Measurements from ENCODE around the gene MRAS. TPM values are rescaled to one million over a fixed set of nuclear protein-coding genes. Genes with fewer than 3 reads are reported as not detected.
"Not testable (repeated sequence)": the region's sequence is repeated elsewhere in the genome, so short reads cannot be mapped to it uniquely, and the experiment has no call there.

The MRAS gene
- total RNA-seq, 1 donor from 2014 or later: 7.7 TPM

DNA sequence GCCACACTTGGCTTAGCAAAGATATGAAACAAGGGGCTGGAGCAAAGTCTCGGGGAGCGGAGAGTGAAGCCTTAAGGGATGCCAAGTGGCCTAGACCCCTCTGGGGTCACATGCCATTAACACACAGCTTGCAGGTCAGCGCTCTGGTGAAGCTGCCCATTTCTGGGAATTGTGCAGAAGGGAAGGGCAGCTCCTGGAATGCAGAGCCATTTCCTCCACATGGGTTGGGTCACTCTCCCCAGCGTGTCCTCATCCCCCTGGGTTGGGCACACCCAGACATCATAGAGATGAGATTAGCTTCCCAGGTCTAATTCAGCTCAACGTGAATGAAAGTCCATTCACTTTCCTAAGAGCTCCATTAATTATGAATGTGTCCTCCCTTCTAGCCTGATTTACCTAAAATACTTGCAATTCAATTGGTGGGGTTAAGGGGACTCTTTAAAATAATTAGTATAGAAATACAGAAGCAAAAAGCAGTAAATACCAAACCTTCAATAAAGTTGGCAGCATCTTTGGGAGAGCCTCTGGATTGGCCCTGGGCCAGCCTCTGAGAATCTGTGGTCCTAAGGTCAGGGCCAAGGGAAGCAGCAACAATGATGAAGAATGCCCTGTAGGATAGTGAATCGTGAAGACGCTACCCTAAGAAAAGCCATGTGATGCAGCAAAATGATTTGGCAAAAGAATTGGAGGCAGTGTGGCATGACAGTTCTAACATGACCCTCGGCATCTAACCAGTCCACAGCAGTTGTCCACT is 17.8 kb downstream of the MRAS start:
- no peak for DNase-seq (ENCODE audit: low read depth, low spot score)

- no peak for DNase-seq (ENCODE audit: low read depth, low spot score)
These were observed 19.0 kb downstream of the MRAS start for GRCh38 chr3:138367326-138367850.

DNA sequence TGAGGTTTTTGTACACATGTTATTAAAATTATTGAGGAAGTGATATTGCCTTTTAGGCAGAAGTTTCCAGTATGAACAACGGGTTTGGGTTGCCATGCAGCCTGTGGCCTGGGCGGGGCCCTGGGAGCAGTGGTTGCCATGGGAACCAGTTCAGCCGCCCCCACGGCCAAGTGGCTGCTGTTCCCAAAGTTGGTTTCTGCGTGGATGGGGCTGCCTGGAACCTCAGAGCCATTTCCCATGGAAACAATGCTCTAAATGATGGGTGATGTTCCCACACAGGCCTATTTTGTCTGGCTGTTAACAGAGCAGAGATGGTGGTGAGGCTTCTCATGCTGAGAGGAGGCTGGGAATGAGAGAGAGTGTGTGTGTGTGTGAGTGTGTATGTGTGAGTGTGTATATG is 19.5 kb downstream of the MRAS start:
- no peak for DNase-seq (ENCODE audit: low read depth, low spot score)

- DNase-seq (ENCODE audit: low read depth, low spot score): no peak
These were observed 20.9 kb downstream of the MRAS start for GRCh38 chr3:138369151-138369900.

DNA sequence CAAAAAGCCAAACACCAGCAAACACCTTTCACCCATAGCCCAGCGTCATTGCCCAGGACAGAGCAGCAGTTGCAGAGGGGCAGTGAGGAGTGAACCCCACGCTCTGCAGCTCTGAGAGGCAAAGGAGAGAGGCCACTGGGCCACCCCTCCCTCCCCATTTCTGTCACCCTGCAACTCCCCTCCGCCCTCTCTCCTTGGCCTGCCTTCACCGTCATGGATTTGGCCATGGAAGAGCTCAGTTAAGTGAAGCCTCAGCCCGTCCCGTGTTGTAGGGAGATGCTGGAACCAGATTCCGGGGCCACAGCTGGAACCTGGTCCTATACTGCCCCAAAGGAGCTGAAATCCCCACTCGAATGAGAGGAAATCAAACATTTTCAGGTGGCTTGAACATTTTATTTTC is 21.9 kb downstream of the MRAS start:
- DNase-seq (ENCODE audit: low read depth, low spot score): no peak

DNA sequence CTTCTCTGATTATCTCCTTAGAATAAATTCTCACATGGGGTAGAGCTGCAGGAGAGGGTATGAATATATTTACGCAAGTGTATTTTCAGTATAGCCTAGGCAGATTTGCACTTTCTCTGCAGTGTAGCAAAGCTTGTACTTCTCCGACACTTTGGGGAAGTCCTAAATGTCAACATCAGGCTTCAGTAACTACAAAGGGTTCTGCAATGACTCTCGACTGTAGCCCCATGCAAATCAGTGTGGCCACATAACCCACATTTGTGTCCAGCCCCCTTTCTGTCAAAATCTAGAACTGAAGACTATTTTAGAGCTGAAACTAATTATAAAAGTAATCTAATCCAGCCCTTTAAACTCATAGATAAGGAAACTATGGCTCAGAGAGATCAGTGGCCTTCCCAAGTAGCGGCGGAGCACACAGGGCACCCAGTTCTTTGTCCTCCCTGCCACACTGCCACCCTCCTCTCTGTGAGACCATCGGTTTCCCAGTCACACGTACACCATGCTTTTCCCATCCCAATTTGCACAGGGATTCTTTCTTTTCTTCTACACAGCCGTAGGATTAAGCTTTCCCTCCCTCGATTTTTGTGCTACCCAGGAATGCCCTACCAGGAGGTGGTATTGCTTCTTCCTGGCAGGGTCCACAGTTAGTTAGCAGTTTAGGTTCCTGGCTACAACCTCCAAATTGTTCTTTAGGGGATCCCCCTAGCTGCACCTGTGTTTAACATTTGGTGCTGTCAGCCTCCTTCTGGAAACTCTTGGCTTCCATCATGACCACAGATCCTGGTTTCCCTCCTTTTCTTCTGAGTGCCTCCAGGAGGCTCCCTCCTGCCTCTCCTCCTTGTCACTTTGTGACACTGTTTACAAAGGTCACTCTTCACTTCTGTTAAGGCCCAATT is 22.9 kb downstream of the MRAS start:
- DNase-seq (ENCODE audit: low read depth, low spot score): no peak

- DNase-seq (ENCODE audit: low read depth, low spot score): no peak
These were observed 24.8 kb downstream of the MRAS start for GRCh38 chr3:138373087-138373735.

DNA sequence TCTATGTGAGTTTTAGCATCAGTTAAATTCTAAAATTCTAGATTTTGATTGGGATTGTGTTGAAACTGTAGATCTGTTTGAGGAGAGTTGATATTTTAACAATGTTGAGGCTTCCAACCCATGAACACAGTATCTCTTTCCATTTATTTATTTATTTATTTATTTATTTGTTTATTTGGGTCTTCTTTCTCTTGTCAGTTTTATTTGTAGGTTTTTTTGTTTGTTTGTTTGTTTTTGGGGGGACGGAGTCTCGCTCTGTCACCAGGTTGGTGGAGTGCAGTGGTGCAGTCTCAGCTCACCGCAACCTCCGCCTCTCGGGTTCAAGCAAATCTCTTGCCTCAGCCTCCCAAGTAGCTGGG is 25.3 kb downstream of the MRAS start:
- DNase-seq (ENCODE audit: low read depth, low spot score): no peak

GRCh38 chr3:138374573-138375134 is 26.3 kb downstream of the MRAS start:
- DNase-seq (ENCODE audit: low read depth, low spot score): no peak

- DNase-seq (ENCODE audit: low read depth, low spot score): no peak
These were observed 27.1 kb downstream of the MRAS start for GRCh38 chr3:138375447-138375846.

- no peak for DNase-seq (ENCODE audit: low read depth, low spot score)
These were observed 28.3 kb downstream of the MRAS start for GRCh38 chr3:138376663-138377062.

DNA sequence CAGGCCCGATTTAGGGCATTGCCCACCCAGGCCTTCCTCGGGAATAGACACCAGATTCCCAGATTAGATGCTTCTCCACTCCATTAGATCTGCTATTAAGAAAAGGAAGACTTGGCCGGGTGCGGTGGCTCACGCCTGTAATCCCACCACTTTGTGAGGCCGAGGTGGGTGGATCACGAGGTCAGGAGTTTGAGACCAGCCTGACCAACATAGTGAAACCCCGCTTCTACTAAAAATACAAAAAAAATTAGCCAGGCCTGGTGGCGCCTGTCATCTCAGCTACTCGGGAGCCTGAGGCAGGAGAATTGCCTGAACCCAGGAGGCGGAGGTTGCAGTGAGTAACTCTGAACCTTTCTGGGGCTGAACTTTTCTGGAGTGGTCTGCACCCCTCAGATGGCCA is 28.8 kb downstream of the MRAS start:
- not testable (repeated sequence) for DNase-seq (ENCODE audit: low read depth, low spot score)

DNA sequence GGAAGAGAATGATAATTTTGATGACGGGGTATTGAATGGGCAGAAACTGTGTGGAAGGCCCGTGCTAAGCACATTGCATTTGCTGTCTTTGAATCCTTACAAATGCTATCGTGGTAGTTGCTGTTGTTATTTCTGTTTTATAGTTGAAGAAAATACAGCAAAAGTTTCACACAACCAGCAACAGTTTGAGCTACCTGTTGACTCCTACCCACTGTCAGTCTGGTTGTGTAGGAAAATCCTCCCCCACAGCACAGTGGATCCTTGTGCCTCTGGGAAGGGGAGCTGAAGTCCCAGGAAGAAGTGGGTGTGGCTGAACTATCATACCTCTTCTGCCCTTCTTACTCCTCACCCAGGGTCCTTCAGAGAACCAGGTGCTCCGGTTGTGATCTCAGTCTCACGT is 29.4 kb downstream of the MRAS start:
- no peak for DNase-seq (ENCODE audit: low read depth, low spot score)

GRCh38 chr3:138378331-138378730 is 30.0 kb downstream of the MRAS start:
- DNase-seq (ENCODE audit: low read depth, low spot score): no peak

- no peak for DNase-seq (ENCODE audit: low read depth, low spot score)
These were observed 30.6 kb downstream of the MRAS start for GRCh38 chr3:138378990-138379389.

- DNase-seq (ENCODE audit: low read depth, low spot score): no peak
These were observed 33.1 kb downstream of the MRAS start for GRCh38 chr3:138381413-138381901.

GRCh38 chr3:138381950-138382715 is 33.8 kb downstream of the MRAS start:
- no peak for DNase-seq (ENCODE audit: low read depth, low spot score)

DNA sequence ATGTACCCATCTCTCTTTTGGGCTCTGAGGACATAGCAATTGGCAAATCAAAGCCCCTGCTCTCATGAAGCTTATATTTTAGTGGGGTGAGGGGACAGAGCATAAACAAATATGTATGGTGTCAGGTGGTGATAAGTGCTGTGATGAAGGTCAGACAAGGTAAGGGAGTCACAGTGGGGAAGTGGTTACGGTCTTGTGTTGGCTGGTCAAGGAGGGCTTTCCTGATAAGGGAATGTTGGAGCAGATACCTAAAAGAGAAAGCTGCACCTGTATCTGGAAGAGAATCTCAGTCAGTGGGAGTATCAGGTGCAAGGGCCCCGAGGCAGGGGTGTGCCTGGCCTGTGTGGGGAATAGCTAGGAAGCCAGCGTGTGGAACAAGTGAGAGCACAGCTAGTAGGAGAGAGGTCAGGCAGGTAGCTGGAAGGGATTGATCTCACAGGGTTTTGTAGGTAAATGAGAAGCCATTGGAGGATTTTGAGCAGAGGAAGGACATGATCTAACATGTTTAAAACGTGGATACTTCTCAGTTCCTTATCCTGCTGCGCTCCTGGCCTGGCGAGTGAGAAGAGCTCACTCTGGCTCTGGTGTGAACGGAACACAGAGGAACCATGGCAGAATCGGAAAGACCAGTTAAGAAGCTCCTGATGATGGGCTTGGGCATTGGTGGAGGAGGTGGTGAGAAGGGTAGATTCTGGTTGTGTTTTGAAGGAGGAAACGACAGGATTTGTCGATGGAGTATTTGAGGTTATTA is 35.5 kb downstream of the MRAS start:
- no peak for DNase-seq (ENCODE audit: low read depth, low spot score)

- DNase-seq (ENCODE audit: low read depth, low spot score): no peak
These were observed 36.2 kb downstream of the MRAS start for GRCh38 chr3:138384531-138384930.
